Suprapubic skin (tissue), 4 donors: Measurements from ENCODE around the gene ARHGEF25. TPM values are rescaled to one million over a fixed set of nuclear protein-coding genes. Genes with fewer than 3 reads are reported as not detected.
"Not testable (repeated sequence)": the region's sequence is repeated elsewhere in the genome, so short reads cannot be mapped to it uniquely, and the experiment has no call there.

Experiments
- DNase-seq, 2 donors: peaks; one replicate each; pipeline ENCODE4 v3.0.0-alpha.2; 2019; ENCODE audit warnings: low spot score in 2 of 2
- H3K27ac ChIP-seq: fragments of 200-600 bp; sonication (generic); one replicate; pipeline ENCODE4 v1.5.1; 2019
- H3K27me3 ChIP-seq: fragments of 200-600 bp; sonication (generic); one replicate; pipeline ENCODE4 v1.5.1; 2019
- H3K36me3 ChIP-seq: fragments of 200-600 bp; sonication (generic); one replicate; pipeline ENCODE4 v1.5.1; 2019
- H3K4me1 ChIP-seq: fragments of 200-600 bp; sonication (generic); one replicate; pipeline ENCODE4 v1.5.1; 2019
- H3K4me3 ChIP-seq: fragments of 200-600 bp; sonication (generic); one replicate; pipeline ENCODE4 v1.5.1; 2019; ENCODE audit warnings: mild to moderate bottlenecking
- H3K9me3 ChIP-seq: fragments of 200-600 bp; sonication (generic); one replicate; pipeline ENCODE4 v1.5.1; 2019
- CTCF ChIP-seq, 2 donors: fragments of 200-600 bp in 1 of 2; fragments of 450-650 bp in 1 of 2; sonication (generic) in 1 of 2; IDR thresholded peaks; one replicate each; pipeline ENCODE4 v1.5.1; 2016 to 2019; ENCODE audit warnings: antibody characterized with exemption in 2 of 2, mild to moderate bottlenecking in 1 of 2, moderate library complexity in 1 of 2
- EP300 ChIP-seq: sonication (generic); formaldehyde crosslinking; IDR thresholded peaks from one replicate; pipeline ENCODE4 v1.6.1; 2017; ENCODE audit warnings: antibody characterized with exemption
- POLR2A ChIP-seq, 2 donors: fragments of 450-650 bp; IDR thresholded peaks; one replicate each; pipeline ENCODE4 v1.6.1; 2017; ENCODE audit warnings: antibody characterized with exemption in 2 of 2, mild to moderate bottlenecking in 2 of 2, moderate library complexity in 2 of 2
- POLR2AphosphoS5 ChIP-seq, 3 donors: sonication (generic); formaldehyde crosslinking; IDR thresholded peaks; one replicate each; pipeline ENCODE4 v1.6.1; 2017; ENCODE audit warnings: antibody characterized with exemption in 3 of 3
- WGBS: methylation state at CpG from one replicate; pipeline ENCODE4 v1.1.5; 2018; 5-methylcytosine and 5-hydroxymethylcytosine counted together
- total RNA-seq, 4 donors: library from RNA; depleted of rRNA; stranded (reverse); fragments of >200 nt; gene quantifications; one replicate each; pipeline ENCODE4 v1.1.0, GENCODE V29; 2016

Gene ARHGEF25
- total RNA-seq, 4 donors from 2014 or later: 4.0 to 13.3 (median 7.9) TPM

GRCh38 chr12:57654042-57654441 is 42.8 kb downstream of the ARHGEF25 start:
- H3K4me1 ChIP-seq: peaks cover 3% of the 10 kb centered on the region
- DNase-seq: no peak
- no peaks in the 10 kb centered on the region for H3K9me3 ChIP-seq
- H3K27me3 ChIP-seq: peaks cover 3% of the 10 kb centered on the region
- 64% methylated on average over 3 of the region's 3 CpGs for WGBS
- TF ChIP-seq POLR2AphosphoS5 (IDR thresholded peaks at IDR 0.05): no peak
- no peak for TF ChIP-seq CTCF (IDR thresholded peaks at IDR 0.05)
- TF ChIP-seq POLR2A (IDR thresholded peaks at IDR 0.05): no peak
- TF ChIP-seq EP300: no peak
- H3K36me3 ChIP-seq: no peaks in the 10 kb centered on the region
- H3K27ac ChIP-seq: no peak overlapping the region
- H3K4me3 ChIP-seq: no peak overlapping the region

GRCh38 chr12:57655541-57656240 is 44.5 kb downstream of the ARHGEF25 start:
- Histone ChIP-seq H3K9me3 (no peaks in the 10 kb centered on the region), H3K36me3 (no peaks in the 10 kb centered on the region), H3K27ac (no peak overlapping the region), H3K4me3 (no peak overlapping the region), H3K27me3 (peaks cover 3% of the 10 kb centered on the region), H3K4me1 (peaks cover 3% of the 10 kb centered on the region)
- 88% methylated on average over 10 of the region's 23 CpGs for WGBS
- no peak for DNase-seq
- no peak for TF ChIP-seq POLR2AphosphoS5 (IDR thresholded peaks at IDR 0.05)
- no peak for TF ChIP-seq CTCF (IDR thresholded peaks at IDR 0.05)
- TF ChIP-seq POLR2A (IDR thresholded peaks at IDR 0.05): no peak
- no peak for TF ChIP-seq EP300

GRCh38 chr12:57656408-57656807 is 45.2 kb downstream of the ARHGEF25 start:
- not testable (repeated sequence) for H3K27ac ChIP-seq, H3K9me3 ChIP-seq, H3K4me1 ChIP-seq, H3K27me3 ChIP-seq, DNase-seq, H3K36me3 ChIP-seq, H3K4me3 ChIP-seq
- 79% methylated on average over 4 of the region's 4 CpGs for WGBS

- Histone ChIP-seq H3K27me3 (peaks cover 3% of the 10 kb centered on the region), H3K36me3 (no peaks in the 10 kb centered on the region), H3K9me3 (no peaks in the 10 kb centered on the region), H3K4me1 (peaks cover 3% of the 10 kb centered on the region), H3K4me3 (no peak overlapping the region), H3K27ac (no peak overlapping the region)
- DNase-seq: no peak
- TF ChIP-seq POLR2AphosphoS5 (IDR thresholded peaks at IDR 0.05) (no peak), POLR2A (IDR thresholded peaks at IDR 0.05) (no peak), CTCF (IDR thresholded peaks at IDR 0.05) (no peak)
- WGBS: 56% methylated on average over 3 of the region's 3 CpGs
Measured at GRCh38 chr12:57657744-57658143, 46.5 kb downstream of the ARHGEF25 start.

- H3K9me3 ChIP-seq: no peaks in the 10 kb centered on the region
- WGBS: 70% methylated on average over 3 of the region's 3 CpGs
- H3K27me3 ChIP-seq: peaks cover 3% of the 10 kb centered on the region
- H3K4me1 ChIP-seq: peaks cover 3% of the 10 kb centered on the region
- H3K27ac ChIP-seq: no peak overlapping the region
- H3K4me3 ChIP-seq: no peak overlapping the region
- no peaks in the 10 kb centered on the region for H3K36me3 ChIP-seq
- DNase-seq: no peak
- TF ChIP-seq POLR2AphosphoS5 (IDR thresholded peaks at IDR 0.05) (no peak), POLR2A (IDR thresholded peaks at IDR 0.05) (no peak), CTCF (IDR thresholded peaks at IDR 0.05) (no peak), EP300 (no peak)
Measured at GRCh38 chr12:57658890-57659289, 47.7 kb downstream of the ARHGEF25 start.

- Histone ChIP-seq H3K4me1 (peaks cover 3% of the 10 kb centered on the region), H3K27ac (no peak overlapping the region), H3K27me3 (no peaks in the 10 kb centered on the region), H3K36me3 (no peaks in the 10 kb centered on the region), H3K4me3 (no peak overlapping the region), H3K9me3 (no peaks in the 10 kb centered on the region)
- DNase-seq: no peak
- no peak for TF ChIP-seq POLR2AphosphoS5 (IDR thresholded peaks at IDR 0.05)
- no peak for TF ChIP-seq POLR2A (IDR thresholded peaks at IDR 0.05)
- TF ChIP-seq EP300: no peak
- WGBS: 86% methylated on average over 4 of the region's 4 CpGs
Measured at GRCh38 chr12:57661376-57661775, 50.1 kb downstream of the ARHGEF25 start.

GRCh38 chr12:57665066-57665820 is 54.0 kb downstream of the ARHGEF25 start:
- DNase-seq, H3K27me3 ChIP-seq, H3K4me3 ChIP-seq, H3K4me1 ChIP-seq, H3K27ac ChIP-seq, H3K9me3 ChIP-seq, H3K36me3 ChIP-seq: not testable (repeated sequence)
- WGBS: 92% methylated on average over 28 of the region's 34 CpGs
